H1 (cell line): Measurements from ENCODE around the gene MTMR6. TPM values are rescaled to one million over a fixed set of nuclear protein-coding genes. Genes with fewer than 3 reads are reported as not detected.
A peak's percentile ranks its signal among the peaks of the same experiment; 100 is the strongest.

Experiments used
- CTCF ChIA-PET: fragments of 300-600 bp; sonication (Branson Sonifier 250); formaldehyde crosslinking; loops from one replicate; lab custom pipeline; 2021; ENCODE audit not compliant: partially characterized antibody; lab: Charles Lee
- POLR2A ChIA-PET: fragments of 300-600 bp; sonication (Branson Sonifier 250); formaldehyde crosslinking; loops from one replicate; lab custom pipeline; 2021; ENCODE audit warnings: inconsistent platforms; ENCODE audit not compliant: partially characterized antibody; lab: Charles Lee
- DNase-seq, 2 experiments: peaks; one replicate each; pipeline versions ENCODE4 v3.0.0 to v3.0.0-alpha.2; 2010 to 2022; ENCODE audit warnings: low spot score in 2 of 2, low read depth in 1 of 2, mixed read lengths in 1 of 2
- FAIRE-seq: peaks from 2 replicates; lab custom pipeline; 2011; peaks lifted over from hg19 to GRCh38; lab: Jason Lieb, UNC
- H2AFZ ChIP-seq: 2 replicates; pipeline ENCODE4 v1.8.1; 2012; ENCODE audit warnings: low read length, inconsistent platforms
- H2AK5ac ChIP-seq: 2 replicates; pipeline ENCODE4 v1.6.1; 2013; ENCODE audit warnings: low read depth, low read length
- H2BK120ac ChIP-seq: replicated peaks from 2 replicates; pipeline ENCODE3; 2013; ENCODE audit warnings: low read depth, low read length, inconsistent platforms
- H2BK12ac ChIP-seq: 2 replicates; pipeline ENCODE4 v1.6.1; 2013; ENCODE audit warnings: low read depth, low read length
- H2BK15ac ChIP-seq: 2 replicates; pipeline ENCODE4 v1.6.1; 2013; ENCODE audit warnings: low read length
- H2BK20ac ChIP-seq: 2 replicates; pipeline ENCODE4 v1.6.1; 2013; ENCODE audit warnings: low read length
- H2BK5ac ChIP-seq: 2 replicates; pipeline ENCODE4 v1.6.1; 2013; ENCODE audit warnings: low read depth, low read length
- H3K14ac ChIP-seq: 2 replicates; pipeline ENCODE4 v1.6.1; 2013; ENCODE audit warnings: inconsistent platforms; ENCODE audit not compliant: insufficient read length
- H3K18ac ChIP-seq: 2 replicates; pipeline ENCODE4 v1.6.1; 2013; ENCODE audit warnings: low read length; ENCODE audit errors: extremely low read depth
- H3K23ac ChIP-seq: 2 replicates; pipeline ENCODE4 v1.6.1; 2013; ENCODE audit warnings: inconsistent platforms; ENCODE audit not compliant: insufficient read length
- H3K23me2 ChIP-seq: 2 replicates; pipeline ENCODE4 v1.6.1; 2013; ENCODE audit warnings: low read depth, low read length
- H3K27ac ChIP-seq: 2 replicates; pipeline ENCODE4 v1.6.1; 2011; ENCODE audit warnings: low read depth, low read length, inconsistent platforms
- H3K27me3 ChIP-seq, 4 experiments: replicated peaks in 1 of 4; 1 replicate in 1 of 4; 2 replicates in 3 of 4; pipeline versions ENCODE4 v1.6.1 to v1.8.1; 2011 to 2013; ENCODE audit warnings: low read length in 3 of 4, mild to moderate bottlenecking in 3 of 4, inconsistent platforms in 2 of 4, mixed read lengths in 2 of 4, moderate library complexity in 1 of 4; ENCODE audit not compliant: control insufficient read depth in 3 of 4, insufficient read depth in 3 of 4; ENCODE audit errors: extremely low read depth in 1 of 4
- H3K36me3 ChIP-seq, 4 experiments: 2 replicates each; pipeline versions ENCODE4 v1.6.1 to v1.8.1; 2011 to 2013; ENCODE audit warnings: mild to moderate bottlenecking in 4 of 4, low read length in 3 of 4, moderate library complexity in 2 of 4, control low read depth in 1 of 4, inconsistent platforms in 1 of 4; ENCODE audit not compliant: insufficient read depth in 4 of 4, control insufficient read depth in 2 of 4
- H3K4ac ChIP-seq: replicated peaks from 2 replicates; pipeline ENCODE3; 2013; ENCODE audit warnings: low read length, low read depth, mixed read lengths, inconsistent platforms; ENCODE audit not compliant: insufficient read length
- H3K4me1 ChIP-seq, 4 experiments: replicated peaks in 1 of 4; 1 replicate in 1 of 4; 2 replicates in 3 of 4; pipeline versions ENCODE4 v1.6.1 to v1.8.1; 2011 to 2013; ENCODE audit warnings: low read length in 3 of 4, inconsistent platforms in 2 of 4, mixed read lengths in 1 of 4; ENCODE audit not compliant: insufficient read depth in 4 of 4, control insufficient read depth in 3 of 4
- H3K4me2 ChIP-seq, 2 experiments: 2 replicates each; pipeline versions ENCODE4 v1.6.1 to v1.8.1; 2011 to 2013; ENCODE audit warnings: low read depth in 2 of 2, low read length in 2 of 2, control low read depth in 1 of 2, inconsistent platforms in 1 of 2, mild to moderate bottlenecking in 1 of 2; ENCODE audit not compliant: insufficient read depth in 1 of 2
- H3K4me3 ChIP-seq, 4 experiments: fragments of 200-600, 300-600 bp in 1 of 4; sonication (generic), shearing (Covaris generic), sonication (Bioruptor Twin) in 1 of 4; 2 replicates each; pipeline versions ENCODE4 v1.5.1 to v1.8.1; 2011 to 2016; ENCODE audit warnings: low read length in 4 of 4, low read depth in 3 of 4, control low read depth in 2 of 4, inconsistent platforms in 2 of 4, mild to moderate bottlenecking in 2 of 4, mixed read lengths in 1 of 4, moderate library complexity in 1 of 4; ENCODE audit not compliant: insufficient read depth in 2 of 4; ENCODE audit errors: extremely low read depth in 1 of 4
- H3K56ac ChIP-seq: replicated peaks from 2 replicates; pipeline ENCODE3; 2013; ENCODE audit warnings: low read depth, mild to moderate bottlenecking, mixed read lengths, low read length, inconsistent platforms; ENCODE audit not compliant: insufficient read length
- H3K79me1 ChIP-seq: 2 replicates; pipeline ENCODE4 v1.6.1; 2013; ENCODE audit warnings: low read depth, low read length, control low read depth
- H3K79me2 ChIP-seq, 2 experiments: 2 replicates each; pipeline versions ENCODE4 v1.6.1 to v1.8.1; 2012 to 2013; ENCODE audit warnings: low read length in 2 of 2, mild to moderate bottlenecking in 2 of 2, inconsistent platforms in 1 of 2; ENCODE audit not compliant: insufficient read depth in 2 of 2, control insufficient read depth in 1 of 2
- H3K9ac ChIP-seq, 4 experiments: replicated peaks in 1 of 4; 1 replicate in 1 of 4; 2 replicates in 3 of 4; pipeline versions ENCODE4 v1.6.1 to v1.8.1; 2011 to 2013; ENCODE audit warnings: low read depth in 3 of 4, low read length in 3 of 4, control low read depth in 2 of 4, mild to moderate bottlenecking in 2 of 4, moderate library complexity in 2 of 4, inconsistent platforms in 1 of 4; ENCODE audit errors: extremely low read depth in 1 of 4
- H3K9me3 ChIP-seq, 2 experiments: 2 replicates each; pipeline versions ENCODE4 v1.6.1 to v1.8.1; 2012 to 2013; ENCODE audit warnings: mild to moderate bottlenecking in 2 of 2, moderate library complexity in 2 of 2, control low read depth in 1 of 2, inconsistent platforms in 1 of 2, low read depth in 1 of 2, low read length in 1 of 2, mixed read lengths in 1 of 2; ENCODE audit not compliant: insufficient read depth in 2 of 2
- H4K20me1 ChIP-seq, 2 experiments: replicated peaks in 1 of 2; 2 replicates each; pipeline versions ENCODE3 to v1.8.1; 2011 to 2013; ENCODE audit warnings: inconsistent platforms in 2 of 2, low read length in 2 of 2, mild to moderate bottlenecking in 1 of 2; ENCODE audit not compliant: insufficient read depth in 2 of 2, control insufficient read depth in 1 of 2
- H4K5ac ChIP-seq: 2 replicates; pipeline ENCODE4 v1.6.1; 2013; ENCODE audit warnings: low read length, low read depth, mixed read lengths, inconsistent platforms; ENCODE audit not compliant: insufficient read length
- H4K8ac ChIP-seq: 2 replicates; pipeline ENCODE4 v1.8.0; 2013; ENCODE audit warnings: mild to moderate bottlenecking, moderate library complexity, low read length, inconsistent platforms; ENCODE audit not compliant: insufficient read depth; ENCODE audit errors: extremely low read depth
- H4K91ac ChIP-seq: replicated peaks from 2 replicates; pipeline ENCODE3; 2013; ENCODE audit warnings: low read length, mixed read lengths, inconsistent platforms; ENCODE audit not compliant: insufficient read length
- CREB1 ChIP-seq: IDR thresholded peaks from 2 replicates; pipeline ENCODE4 v1.6.1; 2012; ENCODE audit warnings: inconsistent platforms
- CTCF ChIP-seq, 3 experiments: IDR thresholded peaks; 1 replicate in 2 of 3; 2 replicates in 1 of 3; pipeline versions ENCODE4 v1.5.1 to v1.6.1; 2011; ENCODE audit warnings: low read length in 3 of 3, mild to moderate bottlenecking in 3 of 3, inconsistent platforms in 2 of 3, low read depth in 1 of 3, moderate library complexity in 1 of 3; ENCODE audit not compliant: insufficient read depth in 1 of 3; ENCODE audit errors: control extremely low read depth in 1 of 3
- EP300 ChIP-seq, 2 experiments: IDR thresholded peaks; 1 replicate in 1 of 2; 2 replicates in 1 of 2; pipeline ENCODE4 v1.6.1; 2011 to 2012; ENCODE audit warnings: low read depth in 2 of 2, low read length in 2 of 2, mild to moderate bottlenecking in 2 of 2, borderline replicate concordance in 1 of 2, inconsistent platforms in 1 of 2, moderate library complexity in 1 of 2
- KDM1A ChIP-seq: fragments of 200-600, 300-600 bp; sonication (generic); IDR thresholded peaks from 2 replicates; pipeline ENCODE4 v1.7.1; 2016; ENCODE audit warnings: mild to moderate bottlenecking, low read length, borderline replicate concordance
- KDM4A ChIP-seq: IDR thresholded peaks from one replicate; pipeline ENCODE4 v1.7.1; 2012; ENCODE audit warnings: low read depth, mild to moderate bottlenecking, moderate library complexity, low read length, inconsistent platforms; ENCODE audit not compliant: severe bottlenecking
- POU5F1 ChIP-seq: IDR thresholded peaks from 2 replicates; pipeline ENCODE4 v1.6.1; 2011; ENCODE audit warnings: low read depth, mild to moderate bottlenecking, low read length, moderate library complexity
- SRF ChIP-seq: IDR thresholded peaks from 2 replicates; pipeline ENCODE4 v1.6.1; 2011; ENCODE audit warnings: mild to moderate bottlenecking, low read depth, low read length, moderate library complexity
- WGBS, 2 experiments: shearing (Covaris generic) in 1 of 2; methylation state at CpG; one replicate each; pipeline versions ENCODE4 v1.1.6 to v1.1.7; 2013 to 2015; ENCODE audit warnings: low lambda C conversion rate in 2 of 2, mixed read lengths in 2 of 2, inconsistent platforms in 1 of 2, low coverage in 1 of 2, missing lambda C conversion rate in 1 of 2; ENCODE audit not compliant: insufficient replicate concordance in 2 of 2, insufficient coverage in 1 of 2, insufficient read length in 1 of 2; ENCODE audit errors: extremely low coverage in 1 of 2, missing lambda C conversion rate in 1 of 2; 5-methylcytosine and 5-hydroxymethylcytosine counted together
- polyA plus RNA-seq, 7 experiments: library from polyadenylated mRNA; depleted of rRNA in 3 of 7; stranded (reverse) in 5 of 7; unstranded in 2 of 7; fragments of >200 nt in 5 of 7; fragments of 200-250 nt in 2 of 7; gene quantifications; 1 replicate in 5 of 7; 2 replicates in 1 of 7; 4 replicates in 1 of 7; pipeline versions ENCODE4 v1.2.1 to v1.2.3, GENCODE V29; 2011 to 2013; ENCODE audit warnings: missing spikeins in 2 of 7, mixed read lengths in 2 of 7
- total RNA-seq: library from RNA; stranded (reverse); fragmentation: NEBNext Ultra II Directional; extraction: Animal tissue kit (Norgen Biotek cat#: 25700); gene quantifications from 2 replicates; pipeline ENCODE4 v1.2.1, GENCODE V29; 2021

MTMR6 gene
- total and polyA plus RNA-seq, 2 of the 8 experiments (the other 6 are each of a cell fraction or from before 2014, with no cell fraction given) = 2.1 to 8.4 TPM

GRCh38 chr13:25248071-25248470, 39.2 kb downstream of the MTMR6 start:
- H3K36me3 ChIP-seq = no peaks in the 10 kb centered on the region; a peak in 1 of 8 replicates
- 0 out of 2 replicates have a peak, but pooled peaks cover 2% of the 10 kb centered on the region for H3K23me2 ChIP-seq
- H3K4me1 ChIP-seq = no peaks in the 10 kb centered on the region
- no peak overlapping the region for H4K91ac ChIP-seq
- 86% methylated on average over 1 of the region's 1 CpG; no CpG with 5 or more reads in 1 of the 2 experiments for WGBS, 2 experiments
- H3K9me3 ChIP-seq = no peaks in the 10 kb centered on the region
- H3K4me3 ChIP-seq = no peak overlapping the region
- no peak overlapping the region for H3K56ac ChIP-seq
- CTCF ChIA-PET = interaction anchor here (0.5 to 1.5 kb wide), 3 partner anchors 9 to 817 kb away, joined by 3 to 4 read pairs (median 4); no protein-coding TSS in a partner anchor
- H3K27me3 ChIP-seq = no peaks in the 10 kb centered on the region
- H3K14ac ChIP-seq = no peak overlapping the region
- peak overlapping the region in 1 of 4 experiments; percentile 34; a peak in 1 of 7 replicates for H3K9ac ChIP-seq
- no peak overlapping the region for H2AK5ac ChIP-seq
- H3K4ac ChIP-seq = no peak overlapping the region
- H3K27ac ChIP-seq = no peak overlapping the region
- no peak overlapping the region for H3K4me2 ChIP-seq
- no peaks in the 10 kb centered on the region for H4K20me1 ChIP-seq
- H3K79me1 ChIP-seq = no peaks in the 10 kb centered on the region
- H3K18ac ChIP-seq = no peak overlapping the region
- POLR2A ChIA-PET = no interaction called here
- no peaks in the 10 kb centered on the region for H3K79me2 ChIP-seq
- no peak overlapping the region for H4K8ac ChIP-seq
- no peak overlapping the region for H3K23ac ChIP-seq
- no peak overlapping the region for H2BK120ac ChIP-seq
- H2BK12ac ChIP-seq = no peak overlapping the region
- TF ChIP-seq SRF (no peak), KDM4A (no peak), POU5F1 (no peak), KDM1A (no peak), EP300 (IDR thresholded peaks at IDR 0.05; ENCODE audit: borderline replicate concordance in 1 of 2, low read depth in 2 of 2, low read length in 2 of 2) (no peak), CREB1 (no peak), CTCF (IDR thresholded peaks at IDR 0.05; ENCODE audit: control extremely low read depth in 1 of 3, insufficient read depth in 1 of 3, low read depth in 1 of 3, low read length in 3 of 3) (no peak)
- H2AFZ ChIP-seq = no peak overlapping the region
- FAIRE-seq (no peak), DNase-seq (no peak)
- no peak overlapping the region for H4K5ac ChIP-seq
- no peak overlapping the region for H2BK5ac ChIP-seq
- no peak overlapping the region for H2BK20ac ChIP-seq
- no peak overlapping the region for H2BK15ac ChIP-seq
